GM18873 (cell line): ENCODE data around the gene DCPS.
"Not testable (repeated sequence)": the region's sequence is repeated elsewhere in the genome, so short reads cannot be mapped to it uniquely, and the experiment has no call there.

Source experiments
- ATAC-seq: cut with Tn5 transposase; IDR thresholded peaks from one replicate; pipeline ENCODE4 v1.9.1; 2021; ENCODE audit warnings: mild to moderate bottlenecking, moderate library complexity, moderate number of reproducible peaks; ENCODE audit not compliant: unreplicated experiment, low FRiP score

DCPS gene

DNA sequence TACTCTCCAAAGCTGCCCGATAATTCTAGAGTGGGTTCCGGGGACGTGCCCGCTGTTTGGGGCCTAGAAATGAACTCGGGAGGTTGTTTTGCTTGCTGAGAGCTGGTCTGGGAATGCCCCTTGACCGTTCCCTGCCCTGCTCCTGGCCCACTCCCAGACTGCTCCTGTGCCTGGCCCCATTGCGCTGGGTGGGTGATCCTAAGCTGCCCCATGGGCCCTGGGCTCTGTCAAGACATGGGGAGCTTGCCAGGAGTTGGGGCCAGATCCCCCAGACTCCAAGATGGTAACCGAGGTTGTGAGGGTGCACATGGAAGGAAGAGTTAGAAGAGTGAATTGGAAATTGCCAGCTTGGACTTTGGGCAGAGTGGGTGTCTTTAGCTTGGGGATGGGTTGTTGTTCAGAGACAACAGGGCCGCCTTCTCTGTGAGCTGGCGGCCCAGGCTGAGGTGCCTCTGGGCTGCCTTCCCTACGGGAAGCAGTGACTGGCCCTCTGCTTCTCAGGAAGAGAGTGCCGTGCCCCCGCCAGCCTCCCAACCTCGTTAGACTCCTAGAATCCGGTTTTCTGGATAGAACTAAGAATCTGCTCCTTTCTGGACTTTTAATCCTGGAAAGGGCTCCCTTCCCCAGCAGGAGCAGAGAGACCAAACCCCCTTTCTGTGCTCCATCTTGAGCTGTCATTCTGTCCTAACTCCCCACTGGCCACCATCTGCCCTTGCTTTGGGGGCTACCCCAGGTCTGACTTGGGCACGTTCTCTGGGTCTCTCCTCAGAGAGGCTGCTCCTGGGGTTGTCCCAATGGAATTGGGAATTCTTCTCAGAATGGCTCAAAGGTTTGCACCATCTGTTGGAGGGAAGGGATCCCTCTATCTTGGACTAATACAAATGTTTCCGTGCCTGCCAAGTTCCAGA is 53.4 kb downstream of the DCPS start:
- ATAC-seq, result no peak

DNA sequence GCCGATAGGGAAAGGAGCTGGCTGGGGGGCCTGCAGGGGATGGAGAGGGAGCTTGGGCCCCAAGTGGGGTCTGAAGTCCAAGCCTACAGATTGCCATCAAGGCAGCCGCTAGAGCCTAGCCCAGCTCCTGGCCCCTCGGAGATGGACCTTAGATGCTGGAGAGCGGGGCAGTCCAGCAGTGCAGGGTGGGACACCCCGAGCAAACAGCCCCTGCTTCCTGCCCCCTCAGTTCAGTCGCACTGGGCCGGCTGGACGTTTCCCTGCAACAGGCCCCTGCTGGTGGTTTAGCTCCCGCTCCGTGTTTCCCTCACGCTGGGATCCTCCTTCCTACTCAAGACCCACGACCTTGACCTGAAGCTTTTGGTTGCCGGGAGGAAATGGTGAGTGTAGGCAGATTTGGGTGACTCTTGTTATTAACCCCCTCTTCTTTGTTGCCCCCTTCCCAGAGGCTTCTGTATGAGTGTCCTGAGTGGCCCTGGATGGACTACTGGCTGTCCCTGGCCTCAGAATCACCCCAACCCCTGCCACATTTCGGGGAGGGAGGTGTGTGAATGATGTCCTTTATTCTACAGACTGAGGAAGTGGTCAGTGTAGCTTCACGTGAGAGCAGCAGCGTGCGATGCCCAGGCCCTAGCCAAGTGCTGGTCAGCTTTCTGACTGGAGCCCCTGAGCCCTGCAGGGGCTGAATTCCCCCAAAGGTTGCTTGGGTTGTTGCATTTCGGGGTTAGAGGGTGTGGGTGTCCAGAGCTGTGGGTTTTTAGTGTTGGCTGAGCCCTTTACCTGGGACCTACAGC is 54.3 kb downstream of the DCPS start:
- ATAC-seq, result no peak

DNA sequence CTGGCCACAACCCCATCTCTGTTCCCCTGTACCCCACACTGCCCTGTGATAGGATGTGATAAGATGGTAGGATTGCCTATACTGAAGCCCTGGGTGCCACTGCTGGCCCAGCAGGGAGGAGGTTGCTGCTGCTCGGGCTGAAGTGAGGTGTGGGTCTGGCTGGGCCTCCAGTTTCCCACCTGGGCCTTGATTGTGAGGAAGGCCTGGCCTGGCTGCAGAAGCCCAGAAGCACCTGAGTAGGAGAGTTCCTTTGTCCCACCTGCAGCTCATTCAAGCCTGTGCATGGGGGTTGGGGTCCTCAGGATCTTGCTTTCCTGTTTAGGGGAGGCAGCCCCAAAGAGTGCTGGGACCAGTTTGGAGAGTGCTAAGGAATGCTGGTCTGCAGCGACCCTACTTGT is 54.9 kb downstream of the DCPS start:
- no peak for ATAC-seq

DNA sequence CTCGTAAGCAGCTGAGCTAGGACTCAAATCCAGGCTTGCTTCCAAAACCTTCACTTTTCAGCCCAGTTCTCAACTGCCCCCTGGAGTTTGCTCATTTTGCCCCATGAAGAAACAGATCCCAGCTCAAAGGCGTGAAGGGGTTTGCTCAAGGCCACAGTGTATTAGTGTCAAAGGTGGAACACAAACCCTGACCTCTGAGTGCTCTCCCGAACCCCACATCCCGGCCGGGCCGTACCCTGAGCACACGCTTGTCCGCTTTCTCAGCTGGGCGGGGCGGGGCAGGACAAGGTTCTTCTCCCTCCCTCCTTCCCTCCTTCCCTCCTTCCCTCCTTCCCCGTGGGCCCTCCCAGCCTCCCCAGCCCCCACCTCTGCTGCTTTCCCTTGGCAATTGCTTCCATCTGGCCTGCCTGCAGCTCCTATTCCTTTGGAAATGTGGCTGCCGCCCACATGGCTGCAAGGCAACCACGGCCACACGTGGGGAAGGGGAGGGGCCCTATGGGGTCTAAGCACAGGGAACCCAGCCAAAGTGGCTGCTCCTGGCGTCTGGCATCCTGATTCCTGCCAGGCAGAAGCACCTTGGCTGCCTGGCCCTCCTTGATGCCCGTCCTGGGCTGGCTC is 55.7 kb downstream of the DCPS start:
- ATAC-seq, result no peak

DNA sequence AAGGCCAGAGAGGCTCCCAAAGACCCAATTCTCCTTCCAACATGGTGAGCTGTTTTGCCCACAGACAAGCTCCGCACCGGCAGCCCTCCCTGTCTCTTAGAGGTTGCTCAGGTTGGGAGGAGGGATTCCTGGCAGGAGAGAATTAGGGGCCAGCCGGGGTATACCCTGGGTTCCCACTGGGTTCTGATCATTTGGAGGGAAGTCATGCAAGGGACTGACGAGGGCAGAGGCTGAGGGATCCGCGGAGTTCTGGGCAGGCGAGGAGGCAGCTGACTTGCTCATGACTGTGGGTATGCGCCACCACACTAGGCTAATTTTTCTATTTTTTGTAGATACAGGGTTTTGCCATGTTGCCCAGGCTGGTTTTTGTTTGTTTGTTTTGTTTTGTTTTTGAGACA is 56.2 kb downstream of the DCPS start:
- no peak for ATAC-seq

DNA sequence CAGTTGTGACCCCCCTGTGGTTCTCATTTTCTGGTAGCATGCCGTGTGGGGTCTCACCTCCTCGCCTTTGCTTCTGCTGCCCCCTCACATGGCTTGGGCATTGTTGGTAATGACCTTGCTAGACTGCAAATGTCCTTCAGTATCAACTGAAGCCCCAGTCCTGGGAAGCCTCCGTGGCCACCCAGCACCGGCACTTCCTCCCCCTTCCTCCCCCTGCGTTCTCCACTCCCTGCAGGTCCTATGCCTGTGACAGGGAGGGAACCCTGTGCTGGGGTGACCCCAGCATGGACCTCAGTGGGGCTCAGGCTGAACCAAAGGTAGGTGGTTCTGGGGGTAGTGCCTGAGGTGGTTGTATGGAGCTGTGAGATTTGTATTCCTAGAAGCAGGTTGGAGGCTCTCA is 57.5 kb downstream of the DCPS start:
- ATAC-seq, result no peak

DNA sequence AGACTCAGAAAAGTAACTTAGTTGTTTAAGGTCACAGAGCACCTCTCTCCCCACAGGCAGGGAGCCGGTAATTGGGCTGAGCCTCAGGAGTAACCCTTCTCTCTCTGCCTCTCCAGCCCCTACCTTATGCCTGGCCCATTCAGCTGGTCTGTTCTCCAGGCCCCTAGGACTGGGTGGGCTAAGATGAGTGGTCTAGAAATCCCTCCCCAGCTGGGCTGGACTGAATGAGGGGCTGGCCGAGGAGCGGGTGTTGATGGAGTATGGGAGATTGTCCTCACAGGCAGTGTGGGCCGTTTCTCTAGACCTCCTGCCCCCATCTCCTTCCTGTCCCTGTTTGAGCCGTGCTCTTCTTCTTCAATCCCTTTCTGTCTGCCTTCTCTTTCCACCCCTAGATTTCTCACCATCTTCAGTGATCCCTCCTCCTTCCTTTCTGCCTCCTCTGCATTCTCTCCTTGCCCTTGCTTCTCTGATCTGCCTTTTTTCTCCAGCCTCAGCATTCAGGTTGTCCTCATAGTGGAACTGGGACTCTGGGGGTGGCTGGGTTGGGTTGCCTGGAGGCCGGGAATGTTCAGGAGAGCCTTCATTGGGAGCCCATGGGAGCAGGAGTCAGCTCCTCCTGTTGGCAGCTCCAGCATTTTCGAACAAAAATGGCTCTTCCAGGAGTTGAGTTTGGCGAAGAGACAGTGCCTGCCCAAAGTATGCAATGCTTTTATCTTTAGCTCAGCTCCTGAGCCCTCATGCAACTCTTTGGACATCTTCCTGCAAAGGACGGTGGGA is 59.2 kb downstream of the DCPS start:
- ATAC-seq, result no peak

DNA sequence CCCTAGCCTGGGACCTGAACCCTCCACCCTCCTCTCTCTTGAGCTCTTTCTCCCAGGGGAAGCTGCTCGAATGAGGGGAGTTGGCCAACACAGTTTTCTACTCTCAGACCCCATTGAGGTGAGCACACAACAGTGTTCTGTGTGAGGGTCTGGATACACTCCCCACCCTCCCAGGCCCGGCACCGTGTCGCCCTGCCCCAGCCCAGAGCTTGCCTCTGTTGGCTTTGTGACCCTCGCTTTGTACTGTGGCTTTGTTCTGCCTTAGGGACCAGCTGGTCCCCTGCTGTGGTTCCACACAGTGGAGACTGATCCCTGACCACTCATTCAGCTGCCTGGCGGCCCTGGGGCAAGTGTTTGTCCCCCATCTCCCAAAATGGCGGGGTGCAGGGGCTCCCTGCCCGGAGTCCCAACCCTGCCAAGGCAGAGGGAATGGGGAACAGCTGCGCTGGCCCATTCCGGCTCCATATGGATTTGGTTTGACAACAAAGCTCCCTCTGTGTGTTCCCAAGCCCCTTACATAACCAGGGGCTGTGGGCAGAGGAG is 59.9 kb downstream of the DCPS start:
- ATAC-seq, result no peak

DNA sequence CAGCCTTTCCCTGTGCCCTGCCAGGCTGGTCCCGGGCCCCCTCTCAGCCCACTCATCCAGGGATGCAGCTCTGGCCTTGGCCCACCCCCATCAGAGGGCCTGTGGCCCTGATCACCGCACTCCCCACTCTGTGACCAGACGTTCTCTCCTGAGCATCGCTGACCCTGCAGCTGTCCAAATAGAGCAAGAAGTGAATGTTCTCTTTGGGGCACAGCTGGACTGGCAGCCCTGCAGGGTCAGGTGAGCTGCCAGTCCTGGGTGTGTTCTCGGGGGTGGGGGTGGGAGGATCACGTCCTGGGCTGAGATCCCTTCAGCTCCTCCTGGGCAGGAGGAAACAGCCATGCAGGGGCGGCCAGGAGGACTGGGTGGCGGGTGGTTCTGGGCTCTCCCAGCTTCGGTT is 60.9 kb downstream of the DCPS start:
- ATAC-seq, result not testable (repeated sequence)

DNA sequence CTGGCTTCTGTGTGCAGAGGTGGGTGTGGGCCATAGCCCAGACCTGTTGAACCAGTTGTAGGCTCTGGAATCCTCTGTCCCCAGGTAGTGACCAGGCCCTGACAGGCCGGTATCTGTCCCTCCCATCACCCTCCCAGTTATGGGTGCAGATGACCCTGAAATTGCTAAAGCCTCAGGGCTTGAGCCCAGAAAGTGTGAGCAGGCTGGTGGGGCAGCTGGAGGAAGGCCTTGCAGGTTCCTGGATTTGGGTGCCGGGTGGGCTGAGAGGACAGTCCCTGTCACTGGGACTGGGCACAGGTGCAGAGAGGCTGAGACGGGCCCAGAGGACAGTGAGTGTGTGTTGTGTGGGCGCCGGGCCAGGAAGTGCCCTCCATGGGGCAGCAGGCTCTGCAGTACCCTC is 61.6 kb downstream of the DCPS start:
- ATAC-seq, result not testable (repeated sequence)

DNA sequence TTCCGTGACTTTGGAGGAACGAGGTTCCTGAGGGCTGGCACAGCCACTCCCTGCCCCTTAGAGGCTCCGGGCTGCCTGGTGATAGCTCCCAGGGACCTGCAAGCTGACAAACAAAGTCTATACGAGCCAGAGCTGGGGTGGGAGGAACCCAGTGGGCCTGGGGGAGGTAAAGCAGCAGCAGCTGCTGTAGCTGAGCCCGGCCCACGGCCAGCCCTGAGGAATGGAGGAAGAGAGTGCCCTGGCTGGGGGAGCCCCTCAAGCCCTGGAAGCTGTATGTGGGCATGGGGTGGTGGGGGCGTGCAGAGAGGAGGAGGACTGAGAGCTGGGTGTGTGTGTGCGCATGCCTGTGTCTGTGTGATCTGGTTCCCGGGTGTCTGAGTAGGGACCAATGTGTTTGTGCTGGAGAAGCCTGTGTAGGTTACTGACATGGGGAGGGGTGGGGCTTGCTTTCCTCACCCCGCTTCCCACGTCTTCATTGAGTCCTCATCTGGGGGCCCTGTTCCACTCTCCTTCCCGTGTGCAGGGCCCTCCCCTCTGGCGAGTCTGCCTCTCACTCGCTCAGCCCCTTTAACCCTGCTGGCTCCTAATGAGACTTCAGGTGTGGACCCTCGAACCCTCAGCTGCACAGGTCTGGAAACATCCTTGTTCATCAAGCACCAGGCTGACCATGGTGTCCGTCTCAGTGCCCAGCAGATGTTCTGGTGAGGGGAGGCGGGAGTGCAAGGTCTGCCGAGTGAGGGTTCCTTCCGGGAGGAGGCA is 62.4 kb downstream of the DCPS start:
- no peak for ATAC-seq

DNA sequence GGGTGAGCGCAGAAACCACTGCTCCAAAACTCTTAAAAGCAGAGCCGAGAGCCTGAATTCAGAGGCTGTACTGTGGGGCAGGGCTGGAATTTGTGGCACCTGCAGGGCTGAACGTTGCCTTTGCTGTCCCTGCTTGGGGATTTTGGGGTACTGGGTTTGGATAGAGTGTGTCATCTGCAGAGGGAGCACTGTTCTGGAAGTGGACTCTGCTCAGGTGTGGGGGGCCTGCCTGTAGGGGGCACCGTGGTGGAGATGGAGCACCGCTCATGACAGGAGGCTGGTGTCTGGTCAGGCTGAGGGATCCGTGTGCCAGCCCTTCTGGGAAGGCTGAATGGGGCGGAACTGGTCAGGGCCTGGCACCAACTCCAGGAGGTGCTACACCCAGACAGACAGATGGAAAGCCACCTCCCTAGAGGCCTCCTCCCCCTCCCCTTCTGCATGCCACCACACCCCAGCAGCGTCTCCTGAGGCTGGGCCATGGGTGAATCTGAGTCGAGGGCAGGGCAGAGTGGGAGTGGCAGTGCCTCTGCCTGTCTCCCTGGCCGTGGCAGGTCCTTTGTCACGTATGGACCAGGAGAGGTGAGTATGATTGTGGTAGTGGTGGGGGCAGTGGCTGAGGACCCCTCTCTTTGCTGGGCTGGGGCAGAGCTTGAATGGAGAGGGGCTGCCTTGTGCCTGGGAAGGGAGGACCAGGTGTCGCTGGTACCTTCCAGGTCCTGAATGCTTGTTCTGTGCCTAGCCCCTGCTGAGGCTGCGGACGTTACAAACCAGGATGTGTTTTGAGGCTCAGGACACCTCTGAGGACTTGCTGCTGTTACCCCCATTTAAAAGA is 63.2 kb downstream of the DCPS start:
- ATAC-seq, result not testable (repeated sequence)

DNA sequence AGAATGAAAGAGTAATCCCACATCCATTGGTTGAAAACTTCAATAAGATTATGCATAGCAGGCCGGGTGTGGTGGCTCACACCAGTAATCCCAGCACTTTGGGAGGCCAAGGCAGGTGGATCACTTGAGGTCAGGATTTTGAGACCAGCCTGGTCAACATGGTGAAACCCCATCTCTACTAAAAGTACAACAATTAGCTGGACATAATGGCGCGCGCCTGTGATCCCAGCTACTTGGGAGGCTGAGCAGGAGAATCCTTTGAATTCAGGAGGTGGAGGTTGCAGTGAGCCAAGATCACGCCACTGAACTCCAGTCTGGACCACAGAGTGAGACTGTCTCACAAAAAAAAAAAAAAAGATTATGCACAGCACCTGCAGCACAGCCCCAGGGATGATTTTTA is 63.9 kb downstream of the DCPS start:
- ATAC-seq, result not testable (repeated sequence)

DNA sequence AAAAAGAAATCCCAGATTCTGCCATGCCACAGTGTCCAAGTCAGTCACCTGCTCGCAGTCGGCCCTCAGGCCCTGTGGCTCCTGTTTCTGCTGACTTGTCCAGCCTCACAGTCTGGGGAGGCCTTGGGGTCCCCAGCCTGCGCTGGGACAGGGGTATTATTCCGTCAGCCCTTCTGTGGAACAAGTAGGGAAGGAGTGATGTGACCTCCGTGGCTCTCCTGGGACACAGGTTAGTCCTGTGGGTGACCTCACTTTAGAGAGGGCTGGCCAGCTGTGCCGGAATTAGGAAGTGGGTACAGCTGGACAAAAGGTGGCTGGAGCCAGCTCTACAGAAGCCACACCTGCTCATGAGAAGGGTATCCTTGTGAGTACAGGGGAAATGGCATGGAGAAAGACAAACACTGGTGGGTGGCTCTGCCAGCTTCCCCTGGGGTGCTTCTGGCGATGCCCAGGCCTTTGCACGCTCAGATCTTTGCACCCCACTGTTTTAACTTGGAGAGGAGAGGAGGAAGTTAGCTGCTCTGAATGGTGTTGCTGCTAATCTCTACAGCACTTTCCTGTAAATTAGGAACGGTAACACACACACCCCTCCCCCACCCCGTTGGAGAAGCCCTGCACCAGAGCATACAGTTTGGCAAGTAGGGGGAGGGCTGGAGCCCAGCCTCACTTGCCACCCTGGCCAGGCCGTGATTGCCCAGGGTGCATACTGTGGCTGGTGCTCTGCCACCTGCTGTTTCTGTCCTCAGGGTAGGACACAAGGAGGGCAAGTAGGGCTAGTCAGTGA is 64.7 kb downstream of the DCPS start:
- not testable (repeated sequence) for ATAC-seq

DNA sequence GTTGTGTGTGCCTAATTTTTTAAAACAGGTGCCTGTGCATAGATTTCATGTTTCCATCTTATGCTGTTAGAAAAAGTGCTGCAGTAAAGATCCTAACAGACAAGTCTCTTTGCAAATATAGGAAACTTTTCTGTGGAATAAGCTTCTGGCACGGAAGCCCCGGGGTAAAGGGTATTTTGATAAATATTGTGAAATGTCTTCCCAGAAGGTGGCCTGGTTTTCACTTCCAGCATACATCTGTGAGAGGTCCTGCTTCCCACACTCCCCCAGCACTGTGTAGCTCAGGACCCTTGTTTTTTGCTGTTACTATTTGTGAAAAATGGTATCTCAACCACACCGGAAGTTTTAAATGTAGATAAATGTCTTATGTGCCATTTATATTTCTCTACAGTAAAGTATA is 66.2 kb downstream of the DCPS start:
- no peak for ATAC-seq

DNA sequence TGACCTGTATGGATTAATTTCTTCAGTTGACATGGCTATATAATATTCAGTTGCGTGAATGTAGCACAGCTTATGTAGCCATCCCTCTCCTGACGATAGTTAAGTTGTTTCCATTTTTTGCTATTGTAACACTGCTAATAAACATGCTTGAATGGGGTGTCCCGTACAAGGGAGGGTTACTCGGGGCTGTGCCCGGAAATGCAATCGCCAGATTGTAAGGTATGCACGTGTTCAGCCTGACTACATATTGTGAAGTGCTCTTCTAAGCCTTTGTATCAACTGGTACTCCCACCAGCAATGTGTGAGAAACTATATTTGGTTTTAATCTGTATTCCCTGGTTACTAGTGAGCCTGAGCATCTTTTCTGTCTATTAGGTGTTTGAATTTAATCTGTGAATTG is 67.7 kb downstream of the DCPS start:
- ATAC-seq, result no peak

DNA sequence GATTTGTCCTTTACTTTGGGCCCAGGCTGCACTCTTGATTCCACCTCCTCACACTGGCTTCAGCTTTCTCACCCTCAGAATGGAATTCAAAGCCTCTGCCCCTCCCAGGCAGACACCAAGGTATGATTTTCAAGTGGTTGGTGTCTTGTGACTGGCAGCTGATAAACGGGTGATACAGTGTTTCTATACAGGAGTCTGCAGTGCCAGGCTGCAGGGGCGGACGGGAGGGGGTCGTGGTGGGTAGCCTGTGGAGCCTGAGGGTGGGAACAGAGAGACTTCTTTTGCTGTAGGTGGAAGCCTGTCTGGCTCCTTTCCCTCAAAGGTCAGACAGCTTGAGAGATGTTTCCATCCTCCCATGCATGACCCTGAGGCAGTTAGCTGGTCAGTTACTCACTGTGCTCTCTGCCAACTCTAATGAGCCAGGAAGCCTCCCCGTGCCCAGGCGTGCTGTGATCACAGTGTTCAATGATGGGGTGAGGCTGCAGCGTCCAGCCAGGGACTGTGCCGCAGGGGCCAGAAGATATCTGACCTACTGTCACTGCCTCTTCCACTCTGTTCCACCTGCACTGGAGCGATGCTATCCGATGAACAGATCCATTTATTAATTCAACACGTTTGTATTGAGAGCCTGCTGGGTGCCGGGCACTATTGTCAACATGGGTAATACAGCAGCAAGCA is 69.7 kb downstream of the DCPS start:
- ATAC-seq, result not testable (repeated sequence)
